Suprapubic skin (tissue), 4 donors: ENCODE measurements around the gene ZNF502.

Source experiments
- POLR2A ChIP-seq, 2 donors: fragments of 450-650 bp; IDR thresholded peaks; one replicate each; pipeline ENCODE4 v1.6.1; 2017; ENCODE audit warnings: antibody characterized with exemption in 2 of 2, mild to moderate bottlenecking in 2 of 2, moderate library complexity in 2 of 2
- POLR2AphosphoS5 ChIP-seq, 3 donors: sonication (generic); formaldehyde crosslinking; IDR thresholded peaks; one replicate each; pipeline ENCODE4 v1.6.1; 2017; ENCODE audit warnings: antibody characterized with exemption in 3 of 3
- TF ChIP-seq, protein P1 (sequence below), 2 donors: fragments of 200-600 bp in 1 of 2; fragments of 450-650 bp in 1 of 2; sonication (generic) in 1 of 2; IDR thresholded peaks; one replicate each; pipeline ENCODE4 v1.5.1; 2016 to 2019; ENCODE audit warnings: antibody characterized with exemption in 2 of 2, mild to moderate bottlenecking in 1 of 2, moderate library complexity in 1 of 2

- TF ChIP-seq POLR2AphosphoS5 (IDR thresholded peaks at IDR 0.05) (no peak), POLR2A (IDR thresholded peaks at IDR 0.05) (no peak)
- TF ChIP-seq, protein P1, sequence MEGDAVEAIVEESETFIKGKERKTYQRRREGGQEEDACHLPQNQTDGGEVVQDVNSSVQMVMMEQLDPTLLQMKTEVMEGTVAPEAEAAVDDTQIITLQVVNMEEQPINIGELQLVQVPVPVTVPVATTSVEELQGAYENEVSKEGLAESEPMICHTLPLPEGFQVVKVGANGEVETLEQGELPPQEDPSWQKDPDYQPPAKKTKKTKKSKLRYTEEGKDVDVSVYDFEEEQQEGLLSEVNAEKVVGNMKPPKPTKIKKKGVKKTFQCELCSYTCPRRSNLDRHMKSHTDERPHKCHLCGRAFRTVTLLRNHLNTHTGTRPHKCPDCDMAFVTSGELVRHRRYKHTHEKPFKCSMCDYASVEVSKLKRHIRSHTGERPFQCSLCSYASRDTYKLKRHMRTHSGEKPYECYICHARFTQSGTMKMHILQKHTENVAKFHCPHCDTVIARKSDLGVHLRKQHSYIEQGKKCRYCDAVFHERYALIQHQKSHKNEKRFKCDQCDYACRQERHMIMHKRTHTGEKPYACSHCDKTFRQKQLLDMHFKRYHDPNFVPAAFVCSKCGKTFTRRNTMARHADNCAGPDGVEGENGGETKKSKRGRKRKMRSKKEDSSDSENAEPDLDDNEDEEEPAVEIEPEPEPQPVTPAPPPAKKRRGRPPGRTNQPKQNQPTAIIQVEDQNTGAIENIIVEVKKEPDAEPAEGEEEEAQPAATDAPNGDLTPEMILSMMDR (IDR thresholded peaks at IDR 0.05): no peak
Measured at GRCh38 chr3:44764248-44764647, 51.8 kb downstream of the ZNF502 start.
